ENCODE results near the gene ZNF674. TPM values are rescaled to one million over a fixed set of nuclear protein-coding genes. Genes with fewer than 3 reads are reported as not detected.

ZNF674 gene
- total and polyA plus RNA-seq, 10 of the 15 experiments (the other 5 are each of a cell fraction or from before 2014, with no cell fraction given), result 1.0 to 3.7 (median 1.8) TPM

- TF ChIP-seq, protein P1, sequence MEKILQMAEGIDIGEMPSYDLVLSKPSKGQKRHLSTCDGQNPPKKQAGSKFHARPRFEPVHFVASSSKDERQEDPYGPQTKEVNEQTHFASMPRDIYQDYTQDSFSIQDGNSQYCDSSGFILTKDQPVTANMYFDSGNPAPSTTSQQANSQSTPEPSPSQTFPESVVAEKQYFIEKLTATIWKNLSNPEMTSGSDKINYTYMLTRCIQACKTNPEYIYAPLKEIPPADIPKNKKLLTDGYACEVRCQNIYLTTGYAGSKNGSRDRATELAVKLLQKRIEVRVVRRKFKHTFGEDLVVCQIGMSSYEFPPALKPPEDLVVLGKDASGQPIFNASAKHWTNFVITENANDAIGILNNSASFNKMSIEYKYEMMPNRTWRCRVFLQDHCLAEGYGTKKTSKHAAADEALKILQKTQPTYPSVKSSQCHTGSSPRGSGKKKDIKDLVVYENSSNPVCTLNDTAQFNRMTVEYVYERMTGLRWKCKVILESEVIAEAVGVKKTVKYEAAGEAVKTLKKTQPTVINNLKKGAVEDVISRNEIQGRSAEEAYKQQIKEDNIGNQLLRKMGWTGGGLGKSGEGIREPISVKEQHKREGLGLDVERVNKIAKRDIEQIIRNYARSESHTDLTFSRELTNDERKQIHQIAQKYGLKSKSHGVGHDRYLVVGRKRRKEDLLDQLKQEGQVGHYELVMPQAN (conservative IDR thresholded peaks at IDR 0.05), result no peak
- no peak for TF ChIP-seq RAD21 (IDR thresholded peaks at IDR 0.05; ENCODE audit: insufficient read depth, low read depth, low read length)
- TF ChIP-seq CEBPB (IDR thresholded peaks at IDR 0.05; ENCODE audit: borderline replicate concordance in 1 of 2, low read depth in 2 of 2, low read length in 2 of 2), result no peak
- TF ChIP-seq GATAD2B (conservative IDR thresholded peaks at IDR 0.05; ENCODE audit: low read depth), result no peak
- no peak for TF ChIP-seq SP1 (IDR thresholded peaks at IDR 0.05; ENCODE audit: low read depth, low read length)
- no peak for TF ChIP-seq SRF (IDR thresholded peaks at IDR 0.05; ENCODE audit: low read depth in 2 of 2, low read length in 2 of 2)
- no peak for TF ChIP-seq ZNF217 (IDR thresholded peaks at IDR 0.05)
Observed at GRCh38 chrX:46569621-46570020, 24.4 kb upstream of the ZNF674 start (continued).

GRCh38 chrX:46567388-46567787 lies 22.2 kb upstream of the ZNF674 start:
- no peak for ATAC-seq
- TF ChIP-seq BACH1 (IDR thresholded peaks at IDR 0.05; ENCODE audit: borderline replicate concordance) (no peak), MXI1 (IDR thresholded peaks at IDR 0.05; ENCODE audit: low read depth, low read length) (no peak), ZNF207 (IDR thresholded peaks at IDR 0.05; ENCODE audit: borderline replicate concordance) (no peak), SIX5 (IDR thresholded peaks at IDR 0.05; ENCODE audit: low read depth, low read length, severe bottlenecking) (no peak), KDM1A (IDR thresholded peaks at IDR 0.05; ENCODE audit: borderline replicate concordance) (no peak), CREM (IDR thresholded peaks at IDR 0.05; ENCODE audit: low read depth) (no peak), PAX8 (IDR thresholded peaks at IDR 0.05) (no peak), TARDBP (IDR thresholded peaks at IDR 0.05; ENCODE audit: borderline replicate concordance) (no peak), BMI1 (IDR thresholded peaks at IDR 0.05; ENCODE audit: borderline replicate concordance) (no peak), SRF (IDR thresholded peaks at IDR 0.05; ENCODE audit: low read depth in 2 of 2, low read length in 2 of 2) (no peak), JUNB (IDR thresholded peaks at IDR 0.05) (no peak), PML (IDR thresholded peaks at IDR 0.05; ENCODE audit: low read length) (no peak)
- TF ChIP-seq, protein P2, sequence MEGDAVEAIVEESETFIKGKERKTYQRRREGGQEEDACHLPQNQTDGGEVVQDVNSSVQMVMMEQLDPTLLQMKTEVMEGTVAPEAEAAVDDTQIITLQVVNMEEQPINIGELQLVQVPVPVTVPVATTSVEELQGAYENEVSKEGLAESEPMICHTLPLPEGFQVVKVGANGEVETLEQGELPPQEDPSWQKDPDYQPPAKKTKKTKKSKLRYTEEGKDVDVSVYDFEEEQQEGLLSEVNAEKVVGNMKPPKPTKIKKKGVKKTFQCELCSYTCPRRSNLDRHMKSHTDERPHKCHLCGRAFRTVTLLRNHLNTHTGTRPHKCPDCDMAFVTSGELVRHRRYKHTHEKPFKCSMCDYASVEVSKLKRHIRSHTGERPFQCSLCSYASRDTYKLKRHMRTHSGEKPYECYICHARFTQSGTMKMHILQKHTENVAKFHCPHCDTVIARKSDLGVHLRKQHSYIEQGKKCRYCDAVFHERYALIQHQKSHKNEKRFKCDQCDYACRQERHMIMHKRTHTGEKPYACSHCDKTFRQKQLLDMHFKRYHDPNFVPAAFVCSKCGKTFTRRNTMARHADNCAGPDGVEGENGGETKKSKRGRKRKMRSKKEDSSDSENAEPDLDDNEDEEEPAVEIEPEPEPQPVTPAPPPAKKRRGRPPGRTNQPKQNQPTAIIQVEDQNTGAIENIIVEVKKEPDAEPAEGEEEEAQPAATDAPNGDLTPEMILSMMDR (IDR thresholded peaks at IDR 0.05 in 2 of 3, conservative IDR thresholded peaks at IDR 0.05 in 1 of 3; ENCODE audit: control insufficient read depth in 2 of 3, extremely low read depth in 1 of 3, insufficient read depth in 1 of 3, low read depth in 3 of 3, low read length in 3 of 3), result no peak
- FAIRE-seq, result no peak
- peaks cover 30% of the 10 kb centered on the region for H3K4me1 ChIP-seq (ENCODE audit: control insufficient read depth, insufficient read depth, low read length)
- no peaks in the 10 kb centered on the region for H3K79me2 ChIP-seq (ENCODE audit: control insufficient read depth, insufficient read depth, low read length)
- in situ Hi-C loops (cut with MboI), result no loop called here
- ChIA-PET SMC1A (ENCODE audit: uncharacterized antibody, unreplicated experiment) (interaction anchor here (1.1 kb wide), 2 partner anchors 9 to 11 kb away, joined by 3 to 4 read pairs; no protein-coding TSS in a partner anchor), RAD21 (ENCODE audit: unreplicated experiment) (interaction anchor here (0.6 to 0.9 kb wide), 2 partner anchors 32 to 132 kb away, joined by 3 read pairs; no protein-coding TSS in a partner anchor), POLR2A (interaction anchor here (0.9 kb wide), 2 partner anchors 13 to 77 kb away, joined by 3 to 5 read pairs; no protein-coding TSS in a partner anchor), CTCF (interaction anchor here (1.2 kb wide), 1 partner anchor 25 kb away, joined by 3 read pairs; no protein-coding TSS in a partner anchor)
- no peaks in the 10 kb centered on the region for H4K20me1 ChIP-seq (ENCODE audit: control insufficient read depth, insufficient read depth)
- no peak overlapping the region for H3K4me2 ChIP-seq (ENCODE audit: control insufficient read depth, insufficient read depth)
- no peak overlapping the region for H3K27ac ChIP-seq (ENCODE audit: control insufficient read depth, insufficient read depth)
- intact Hi-C loops (cut with micrococcal nuclease; ENCODE audit: unreplicated experiment), result no loop called here
- no peaks in the 10 kb centered on the region for H3K27me3 ChIP-seq (replicated peaks in 1 of 2; ENCODE audit: control insufficient read depth in 2 of 2, insufficient read depth in 2 of 2, low read length in 1 of 2)
- H3K9me3 ChIP-seq (replicated peaks; ENCODE audit: control insufficient read depth, insufficient read depth, low read length), result no peaks in the 10 kb centered on the region
- H3K4me3 ChIP-seq, result no peak overlapping the region
- no peak overlapping the region for H3K9ac ChIP-seq (ENCODE audit: control insufficient read depth, insufficient read depth, low read length)
- no peak for DNase-seq (ENCODE audit: low read depth, low spot score)
- H3K36me3 ChIP-seq (ENCODE audit: control insufficient read depth in 2 of 2, insufficient read depth in 2 of 2, low read length in 1 of 2), result no peaks in the 10 kb centered on the region
- no TSS peak for BruUV-seq (replicated peaks)
- H2AFZ ChIP-seq (ENCODE audit: control insufficient read depth, low read depth, low read length), result no peak overlapping the region

All from GM12878 (cell line).